ENCODE data around the gene GLT1D1.
"Not testable (repeated sequence)": the region's sequence is repeated elsewhere in the genome, so short reads cannot be mapped to it uniquely, and the experiment has no call there.

GRCh38 chr12:128839885-128840284, 13.4 kb upstream of the GLT1D1 start:
- not testable (repeated sequence) for TF ChIP-seq CTCF, POLR2A, EP300 (IDR thresholded peaks at IDR 0.05)
